Neural crest cell (in vitro differentiated cells): ENCODE results near the gene SLC39A2. TPM values are rescaled to one million over a fixed set of nuclear protein-coding genes. Genes with fewer than 3 reads are reported as not detected.

Experiments used
- DNase-seq: peaks from one replicate; pipeline ENCODE4 v3.0.0; 2021; ENCODE audit warnings: low read depth, mixed read lengths, low spot score
- H3K27ac Mint-ChIP-seq: one replicate; pipeline ENCODE4 v1.8.0; 2021; ENCODE audit warnings: mild to moderate bottlenecking, mixed read lengths; ENCODE audit not compliant: unreplicated experiment
- H3K27me3 Mint-ChIP-seq: 2 replicates; pipeline ENCODE4 v1.8.0; 2021; ENCODE audit warnings: low read depth, mild to moderate bottlenecking, mixed read lengths
- H3K36me3 Mint-ChIP-seq: 2 replicates; pipeline ENCODE4 v1.8.0; 2021; ENCODE audit warnings: low read depth, mild to moderate bottlenecking, mixed read lengths
- H3K4me1 Mint-ChIP-seq: 2 replicates; pipeline ENCODE4 v1.8.0; 2021; ENCODE audit warnings: mixed read lengths
- H3K4me3 Mint-ChIP-seq: one replicate; pipeline ENCODE4 v1.8.0; 2021; ENCODE audit warnings: mild to moderate bottlenecking, mixed read lengths
- H3K9me3 Mint-ChIP-seq: 2 replicates; pipeline ENCODE4 v1.8.0; 2021; ENCODE audit warnings: mixed read lengths
- total RNA-seq: library from RNA; stranded (reverse); gene quantifications from 2 replicates; pipeline ENCODE4 v1.2.1, GENCODE V29; 2021
- TF ChIP-seq, protein P1 (sequence below): fragments of 200-600 bp; sonication (generic); conservative IDR thresholded peaks from 2 replicates; pipeline ENCODE4 v1.5.0; 2021; ENCODE audit warnings: antibody characterized with exemption, mild to moderate bottlenecking

The SLC39A2 gene
- total RNA-seq, 1 donor from 2014 or later = 0.37 TPM

DNA sequence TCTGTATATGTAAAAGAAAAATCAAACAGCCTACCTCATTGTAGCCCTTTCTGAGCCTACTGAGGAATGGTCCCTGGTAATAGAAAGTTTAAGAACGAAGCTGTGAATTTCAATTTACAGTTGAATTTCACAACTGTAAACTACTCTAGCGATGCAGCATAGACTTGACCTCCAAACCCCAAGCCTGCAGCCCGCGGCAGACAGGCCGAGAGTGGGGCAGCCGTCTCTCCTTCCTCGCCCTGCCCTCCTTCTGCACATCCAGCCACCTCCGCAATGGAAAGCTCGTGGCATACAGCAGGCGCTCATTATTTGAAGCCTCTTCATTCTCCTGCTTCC is 28.5 kb upstream of the SLC39A2 start:
- no peaks in the 10 kb centered on the region for H3K9me3 Mint-ChIP-seq
- peak overlapping the region; percentile 98 for H3K27ac Mint-ChIP-seq
- H3K4me1 Mint-ChIP-seq = peaks cover 17% of the 10 kb centered on the region
- H3K36me3 Mint-ChIP-seq = no peaks in the 10 kb centered on the region
- H3K4me3 Mint-ChIP-seq = peak overlapping the region; percentile 99
- peaks cover 27% of the 10 kb centered on the region for H3K27me3 Mint-ChIP-seq
- TF ChIP-seq, protein P1, sequence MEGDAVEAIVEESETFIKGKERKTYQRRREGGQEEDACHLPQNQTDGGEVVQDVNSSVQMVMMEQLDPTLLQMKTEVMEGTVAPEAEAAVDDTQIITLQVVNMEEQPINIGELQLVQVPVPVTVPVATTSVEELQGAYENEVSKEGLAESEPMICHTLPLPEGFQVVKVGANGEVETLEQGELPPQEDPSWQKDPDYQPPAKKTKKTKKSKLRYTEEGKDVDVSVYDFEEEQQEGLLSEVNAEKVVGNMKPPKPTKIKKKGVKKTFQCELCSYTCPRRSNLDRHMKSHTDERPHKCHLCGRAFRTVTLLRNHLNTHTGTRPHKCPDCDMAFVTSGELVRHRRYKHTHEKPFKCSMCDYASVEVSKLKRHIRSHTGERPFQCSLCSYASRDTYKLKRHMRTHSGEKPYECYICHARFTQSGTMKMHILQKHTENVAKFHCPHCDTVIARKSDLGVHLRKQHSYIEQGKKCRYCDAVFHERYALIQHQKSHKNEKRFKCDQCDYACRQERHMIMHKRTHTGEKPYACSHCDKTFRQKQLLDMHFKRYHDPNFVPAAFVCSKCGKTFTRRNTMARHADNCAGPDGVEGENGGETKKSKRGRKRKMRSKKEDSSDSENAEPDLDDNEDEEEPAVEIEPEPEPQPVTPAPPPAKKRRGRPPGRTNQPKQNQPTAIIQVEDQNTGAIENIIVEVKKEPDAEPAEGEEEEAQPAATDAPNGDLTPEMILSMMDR = no peak
- DNase-seq = no peak

DNA sequence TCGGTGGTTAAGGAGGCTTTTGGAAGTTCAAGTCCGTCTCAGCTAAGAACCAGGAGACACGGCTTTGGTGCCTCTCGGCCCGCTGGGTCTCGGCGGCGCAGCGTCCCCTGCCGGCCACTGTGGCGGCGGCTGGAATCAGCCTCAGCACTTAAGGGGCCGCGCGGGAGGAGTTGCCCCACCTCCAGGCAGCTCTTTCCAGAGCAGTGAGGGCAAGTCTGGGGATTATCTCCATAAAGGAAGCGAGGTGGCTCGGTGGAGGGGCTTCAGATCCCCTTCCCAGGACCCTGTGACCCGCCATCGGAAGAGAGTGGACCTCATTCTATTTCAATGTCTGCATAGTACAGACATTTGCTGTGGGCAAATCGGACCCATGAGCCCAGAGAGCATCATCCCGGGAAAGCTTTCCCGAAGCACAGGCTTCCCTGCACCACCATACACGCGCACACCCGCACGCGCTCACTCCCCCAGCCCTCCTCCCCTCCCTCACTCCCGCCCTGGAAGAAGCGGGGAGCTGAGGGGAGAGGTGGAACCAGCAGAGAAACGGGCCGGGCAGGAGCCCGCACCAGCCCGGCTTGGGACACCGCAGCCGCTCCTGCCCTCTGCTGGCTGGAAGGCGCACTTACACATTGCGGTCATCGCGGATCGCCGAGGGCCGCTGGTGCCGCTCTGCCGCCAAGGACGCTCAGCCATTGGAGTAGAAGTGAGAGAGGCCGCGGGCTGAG is 27.9 kb upstream of the SLC39A2 start:
- H3K4me1 Mint-ChIP-seq = peaks cover 17% of the 10 kb centered on the region
- no peaks in the 10 kb centered on the region for H3K36me3 Mint-ChIP-seq
- peaks cover 26% of the 10 kb centered on the region for H3K27me3 Mint-ChIP-seq
- peak overlapping the region; percentile 99 for H3K4me3 Mint-ChIP-seq
- TF ChIP-seq, protein P1 = peak; percentile 78
- DNase-seq = peak; percentile 87
- peak overlapping the region; percentile 98 for H3K27ac Mint-ChIP-seq
- H3K9me3 Mint-ChIP-seq = no peaks in the 10 kb centered on the region

GRCh38 chr14:20971705-20972021 is 27.4 kb upstream of the SLC39A2 start:
- H3K36me3 Mint-ChIP-seq = no peaks in the 10 kb centered on the region
- no peak for DNase-seq
- peak overlapping the region; percentile 99 for H3K4me3 Mint-ChIP-seq
- TF ChIP-seq, protein P1 = no peak
- peaks cover 24% of the 10 kb centered on the region for H3K27me3 Mint-ChIP-seq
- H3K9me3 Mint-ChIP-seq = no peaks in the 10 kb centered on the region
- peak overlapping the region; percentile 86 for H3K27ac Mint-ChIP-seq
- peaks cover 17% of the 10 kb centered on the region for H3K4me1 Mint-ChIP-seq

- Mint-ChIP-seq H3K27ac (no peak overlapping the region), H3K4me1 (peaks cover 17% of the 10 kb centered on the region), H3K9me3 (no peaks in the 10 kb centered on the region), H3K4me3 (no peak overlapping the region), H3K27me3 (peaks cover 8% of the 10 kb centered on the region), H3K36me3 (no peaks in the 10 kb centered on the region)
- no peak for DNase-seq
- TF ChIP-seq, protein P1 = no peak
Measured at GRCh38 chr14:20973501-20973900, 25.6 kb upstream of the SLC39A2 start.

DNA sequence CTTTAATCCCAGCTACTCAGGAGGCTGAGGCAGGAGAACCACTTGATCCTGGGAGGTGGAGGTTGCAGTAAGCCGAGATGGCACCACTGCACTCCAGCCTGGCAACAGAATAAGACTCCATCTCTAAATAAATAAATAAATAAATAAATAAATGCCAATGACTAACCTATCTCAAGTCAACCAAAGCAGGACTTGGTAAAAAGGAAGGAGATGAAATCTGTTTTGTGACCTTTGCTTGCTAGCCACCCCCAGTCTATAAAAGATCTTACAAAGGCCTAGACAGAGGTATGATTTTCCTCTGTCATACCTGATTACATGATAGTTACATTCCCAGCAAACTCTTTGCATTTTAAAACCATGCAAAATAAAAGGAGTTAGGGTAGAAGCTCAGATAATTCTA is 22.8 kb upstream of the SLC39A2 start:
- Mint-ChIP-seq H3K9me3 (no peaks in the 10 kb centered on the region), H3K27ac (no peak overlapping the region), H3K4me3 (no peak overlapping the region), H3K36me3 (no peaks in the 10 kb centered on the region), H3K4me1 (peaks cover 9% of the 10 kb centered on the region), H3K27me3 (peaks cover 3% of the 10 kb centered on the region)
- DNase-seq = no peak
- TF ChIP-seq, protein P1 = no peak
